ENCODE measurements around the gene LPP.

LPP gene

DNA sequence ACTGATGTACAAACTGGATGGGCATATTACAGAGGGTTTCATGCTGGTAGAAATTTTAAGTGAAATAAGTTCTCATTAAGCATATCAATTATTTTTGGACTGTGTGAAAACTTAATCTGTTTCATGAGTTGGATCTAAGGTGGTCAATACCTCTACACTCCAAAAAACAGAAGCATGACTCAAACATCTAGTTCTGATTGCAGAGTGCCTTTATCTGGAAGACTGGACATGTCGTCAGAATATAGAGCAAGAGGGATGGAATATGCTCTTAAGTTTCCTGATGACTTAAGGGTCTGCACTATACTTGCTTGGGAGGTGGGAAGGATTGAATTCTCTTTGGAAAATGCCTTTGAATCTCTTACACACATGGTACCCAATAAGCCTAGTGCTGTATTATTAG, 138.3 kb downstream of the LPP start:
- H2BK15ac ChIP-seq (replicated peaks; ENCODE audit: low read depth): no peak overlapping the region
- no peak for DNase-seq
- no CpG with 5 or more reads among the region's 1 CpG for WGBS (ENCODE audit: extremely low coverage, insufficient coverage, low lambda C conversion rate)

DNA sequence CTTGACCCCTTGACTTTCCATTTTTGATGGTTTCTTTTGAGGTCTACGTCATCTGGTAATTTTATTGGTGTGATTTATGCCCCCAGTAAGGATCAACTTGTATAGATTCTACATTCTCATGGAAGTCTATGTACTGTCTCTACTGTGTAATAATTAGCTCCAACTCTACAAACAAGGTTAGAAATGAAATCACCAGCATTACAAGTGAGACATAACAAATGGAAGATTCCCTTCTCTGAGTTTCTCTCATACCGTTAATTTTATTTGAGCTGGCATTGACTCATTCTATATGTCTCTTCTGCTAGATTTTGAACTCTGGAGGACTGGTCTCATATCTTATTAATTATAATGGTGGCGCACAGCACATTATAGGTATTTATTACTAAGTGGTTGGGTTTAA, 138.9 kb downstream of the LPP start:
- no peak overlapping the region for H3K23ac ChIP-seq (ENCODE audit: low read length)
- no peak overlapping the region for H2AK5ac ChIP-seq (ENCODE audit: low read length)
- H3K4me2 ChIP-seq (ENCODE audit: low read length): no peak overlapping the region
- H3K4ac ChIP-seq (ENCODE audit: low read depth, low read length): no peak overlapping the region
- H2BK120ac ChIP-seq (ENCODE audit: low read depth, low read length): no peak overlapping the region
- H3K4me1 ChIP-seq (ENCODE audit: control insufficient read depth, low read depth, low read length): peaks cover 3% of the 10 kb centered on the region
- DNase-seq: no peak
- H3K27ac ChIP-seq (ENCODE audit: low read depth, low read length): no peak overlapping the region
- no peak overlapping the region for H2BK5ac ChIP-seq (ENCODE audit: low read length)
- no peak overlapping the region for H2BK15ac ChIP-seq (replicated peaks; ENCODE audit: low read depth)
- no peaks in the 10 kb centered on the region for H3K36me3 ChIP-seq (ENCODE audit: control insufficient read depth, insufficient read depth, low read length)
- no CpG with 5 or more reads among the region's 3 CpGs for WGBS (ENCODE audit: extremely low coverage, insufficient coverage, low lambda C conversion rate)
- H3K27me3 ChIP-seq (ENCODE audit: insufficient read depth, low read length, poor library complexity): no peaks in the 10 kb centered on the region
- H3K79me2 ChIP-seq (ENCODE audit: control insufficient read depth, insufficient read depth, low read length): peaks cover 7% of the 10 kb centered on the region
- no peak overlapping the region for H4K8ac ChIP-seq (ENCODE audit: low read depth, low read length)
- no peak overlapping the region for H3K9ac ChIP-seq (ENCODE audit: low read length)
- no peak overlapping the region for H3K56ac ChIP-seq (ENCODE audit: low read length)
- peaks cover 16% of the 10 kb centered on the region for H3K79me1 ChIP-seq (ENCODE audit: low read length)
- H4K5ac ChIP-seq (ENCODE audit: low read length): no peak overlapping the region
- no peak overlapping the region for H3K18ac ChIP-seq (ENCODE audit: low read length)
- H3K4me3 ChIP-seq (ENCODE audit: low read length): no peak overlapping the region

More for the DNA sequence above, 138.3 kb downstream of the LPP start:
- H3K79me1 ChIP-seq (ENCODE audit: low read length): peaks cover 16% of the 10 kb centered on the region
- H2BK120ac ChIP-seq (ENCODE audit: low read depth, low read length): no peak overlapping the region
- no peak overlapping the region for H3K4me3 ChIP-seq (ENCODE audit: low read length)
- peaks cover 3% of the 10 kb centered on the region for H3K4me1 ChIP-seq (ENCODE audit: control insufficient read depth, low read depth, low read length)
- no peak overlapping the region for H4K5ac ChIP-seq (ENCODE audit: low read length)
- no peak overlapping the region for H3K9ac ChIP-seq (ENCODE audit: low read length)
- H3K4ac ChIP-seq (ENCODE audit: low read depth, low read length): no peak overlapping the region
- H3K56ac ChIP-seq (ENCODE audit: low read length): no peak overlapping the region
- H3K4me2 ChIP-seq (ENCODE audit: low read length): no peak overlapping the region
- H2BK5ac ChIP-seq (ENCODE audit: low read length): no peak overlapping the region
- no peak overlapping the region for H3K18ac ChIP-seq (ENCODE audit: low read length)
- no peaks in the 10 kb centered on the region for H3K36me3 ChIP-seq (ENCODE audit: control insufficient read depth, insufficient read depth, low read length)
- no peak overlapping the region for H4K8ac ChIP-seq (ENCODE audit: low read depth, low read length)
- H3K27ac ChIP-seq (ENCODE audit: low read depth, low read length): no peak overlapping the region
- H3K27me3 ChIP-seq (ENCODE audit: insufficient read depth, low read length, poor library complexity): no peaks in the 10 kb centered on the region
- no peak overlapping the region for H3K23ac ChIP-seq (ENCODE audit: low read length)
- peaks cover 7% of the 10 kb centered on the region for H3K79me2 ChIP-seq (ENCODE audit: control insufficient read depth, insufficient read depth, low read length)
- no peak overlapping the region for H2AK5ac ChIP-seq (ENCODE audit: low read length)

DNA sequence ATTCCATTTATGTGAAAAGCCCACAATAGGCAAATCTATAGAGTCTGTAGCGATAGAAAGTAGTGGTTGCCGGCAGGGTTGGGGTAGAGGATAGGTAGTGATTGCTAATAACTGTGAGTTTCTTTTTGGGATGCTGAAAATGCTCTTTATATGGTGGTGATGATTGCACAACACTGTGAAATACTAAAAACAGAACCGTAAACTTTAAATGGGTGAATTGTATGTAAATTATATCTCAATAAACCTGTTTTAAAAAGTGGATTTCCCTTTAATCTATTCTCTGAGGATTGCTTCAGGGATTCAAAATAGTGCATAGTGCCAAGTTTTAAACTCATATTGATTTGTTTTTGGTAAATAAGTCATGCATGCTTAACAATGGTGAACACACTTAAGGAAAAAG, 140.2 kb downstream of the LPP start:
- no CpG with 5 or more reads among the region's 3 CpGs for WGBS (ENCODE audit: extremely low coverage, insufficient coverage, low lambda C conversion rate)
- no peak overlapping the region for H3K56ac ChIP-seq (ENCODE audit: low read length)

DNA sequence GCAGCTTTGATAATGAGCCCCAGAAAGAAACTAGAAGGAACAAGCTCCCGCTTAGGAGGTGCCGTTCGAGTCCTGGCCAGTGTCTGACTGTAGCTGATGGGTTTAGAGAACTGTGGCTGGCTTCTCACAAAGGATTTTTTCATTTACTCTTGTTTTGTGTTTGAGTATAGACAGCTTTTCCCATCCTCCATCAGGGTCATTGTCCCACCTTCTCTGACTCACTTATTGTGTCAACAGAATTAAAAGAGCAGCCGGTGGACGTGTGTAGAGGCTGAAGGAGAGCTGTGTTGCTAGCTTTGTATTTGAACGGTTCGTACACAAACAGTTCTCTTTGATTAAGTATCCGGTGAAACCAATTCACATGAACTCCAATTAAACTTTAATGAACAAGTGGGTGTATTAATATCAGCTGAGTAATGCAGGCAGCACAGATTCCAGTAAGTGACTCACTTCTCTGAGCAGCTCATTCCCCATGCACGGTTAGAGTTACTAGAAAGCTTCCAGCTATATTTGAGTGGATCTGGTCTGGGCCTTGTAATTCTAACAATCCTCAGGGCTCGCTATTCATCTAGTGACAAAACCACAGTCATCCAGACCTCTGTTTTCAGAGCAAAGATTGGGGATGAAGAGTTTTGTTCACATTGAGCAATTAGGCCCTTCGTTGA, 141.0 kb downstream of the LPP start:
- H3K4me3 ChIP-seq (ENCODE audit: low read length): no peak overlapping the region

More for the DNA sequence above, 140.2 kb downstream of the LPP start:
- peaks cover 16% of the 10 kb centered on the region for H3K79me1 ChIP-seq (ENCODE audit: low read length)
- peaks cover 3% of the 10 kb centered on the region for H3K4me1 ChIP-seq (ENCODE audit: control insufficient read depth, low read depth, low read length)
- H4K5ac ChIP-seq (ENCODE audit: low read length): no peak overlapping the region
- no peak overlapping the region for H2AK5ac ChIP-seq (ENCODE audit: low read length)
- H3K27me3 ChIP-seq (ENCODE audit: insufficient read depth, low read length, poor library complexity): no peaks in the 10 kb centered on the region
- no peak overlapping the region for H2BK15ac ChIP-seq (replicated peaks; ENCODE audit: low read depth)
- H3K79me2 ChIP-seq (ENCODE audit: control insufficient read depth, insufficient read depth, low read length): peaks cover 7% of the 10 kb centered on the region
- H2BK120ac ChIP-seq (ENCODE audit: low read depth, low read length): no peak overlapping the region
- no peak overlapping the region for H3K9ac ChIP-seq (ENCODE audit: low read length)
- H3K4ac ChIP-seq (ENCODE audit: low read depth, low read length): no peak overlapping the region
- H3K23ac ChIP-seq (ENCODE audit: low read length): no peak overlapping the region
- no peak overlapping the region for H4K8ac ChIP-seq (ENCODE audit: low read depth, low read length)
- no peak overlapping the region for H3K27ac ChIP-seq (ENCODE audit: low read depth, low read length)
- no peak overlapping the region for H3K4me2 ChIP-seq (ENCODE audit: low read length)
- no peak overlapping the region for H3K4me3 ChIP-seq (ENCODE audit: low read length)
- H3K36me3 ChIP-seq (ENCODE audit: control insufficient read depth, insufficient read depth, low read length): no peaks in the 10 kb centered on the region
- no peak overlapping the region for H2BK5ac ChIP-seq (ENCODE audit: low read length)
- no peak for DNase-seq
- H3K18ac ChIP-seq (ENCODE audit: low read length): no peak overlapping the region

GRCh38 chr3:188295876-188296275, 141.9 kb downstream of the LPP start:
- Histone ChIP-seq H3K4me2 (ENCODE audit: low read length) (no peak overlapping the region), H4K8ac (ENCODE audit: low read depth, low read length) (no peak overlapping the region), H3K27me3 (ENCODE audit: insufficient read depth, low read length, poor library complexity) (no peaks in the 10 kb centered on the region), H3K56ac (ENCODE audit: low read length) (no peak overlapping the region), H3K9ac (ENCODE audit: low read length) (no peak overlapping the region), H3K23ac (ENCODE audit: low read length) (no peak overlapping the region), H3K4me1 (ENCODE audit: control insufficient read depth, low read depth, low read length) (peaks cover 3% of the 10 kb centered on the region), H3K36me3 (ENCODE audit: control insufficient read depth, insufficient read depth, low read length) (no peaks in the 10 kb centered on the region), H2BK15ac (replicated peaks; ENCODE audit: low read depth) (no peak overlapping the region), H3K79me2 (ENCODE audit: control insufficient read depth, insufficient read depth, low read length) (peaks cover 7% of the 10 kb centered on the region), H2BK120ac (ENCODE audit: low read depth, low read length) (no peak overlapping the region), H2BK5ac (ENCODE audit: low read length) (no peak overlapping the region), H3K18ac (ENCODE audit: low read length) (no peak overlapping the region), H3K4ac (ENCODE audit: low read depth, low read length) (no peak overlapping the region), H2AK5ac (ENCODE audit: low read length) (no peak overlapping the region), H3K4me3 (ENCODE audit: low read length) (no peak overlapping the region), H3K27ac (ENCODE audit: low read depth, low read length) (no peak overlapping the region), H4K5ac (ENCODE audit: low read length) (no peak overlapping the region), H3K79me1 (ENCODE audit: low read length) (peaks cover 13% of the 10 kb centered on the region)
- no CpG with 5 or more reads among the region's 3 CpGs for WGBS (ENCODE audit: extremely low coverage, insufficient coverage, low lambda C conversion rate)
- no peak for DNase-seq

More for the DNA sequence above, 141.0 kb downstream of the LPP start:
- H3K79me2 ChIP-seq (ENCODE audit: control insufficient read depth, insufficient read depth, low read length): peaks cover 7% of the 10 kb centered on the region
- H3K79me1 ChIP-seq (ENCODE audit: low read length): peaks cover 16% of the 10 kb centered on the region
- no peaks in the 10 kb centered on the region for H3K36me3 ChIP-seq (ENCODE audit: control insufficient read depth, insufficient read depth, low read length)
- no peak overlapping the region for H2AK5ac ChIP-seq (ENCODE audit: low read length)
- H3K9ac ChIP-seq (ENCODE audit: low read length): no peak overlapping the region
- no peak overlapping the region for H3K56ac ChIP-seq (ENCODE audit: low read length)
- H3K27ac ChIP-seq (ENCODE audit: low read depth, low read length): no peak overlapping the region
- H3K18ac ChIP-seq (ENCODE audit: low read length): no peak overlapping the region
- H3K4me1 ChIP-seq (ENCODE audit: control insufficient read depth, low read depth, low read length): peaks cover 3% of the 10 kb centered on the region
- no peak overlapping the region for H3K4me2 ChIP-seq (ENCODE audit: low read length)
- H2BK120ac ChIP-seq (ENCODE audit: low read depth, low read length): no peak overlapping the region
- H2BK15ac ChIP-seq (replicated peaks; ENCODE audit: low read depth): no peak overlapping the region
- no peaks in the 10 kb centered on the region for H3K27me3 ChIP-seq (ENCODE audit: insufficient read depth, low read length, poor library complexity)
- no peak overlapping the region for H4K5ac ChIP-seq (ENCODE audit: low read length)
- no CpG with 5 or more reads among the region's 11 CpGs for WGBS (ENCODE audit: extremely low coverage, insufficient coverage, low lambda C conversion rate)
- no peak overlapping the region for H3K23ac ChIP-seq (ENCODE audit: low read length)
- DNase-seq: peak; percentile 44
- no peak overlapping the region for H3K4ac ChIP-seq (ENCODE audit: low read depth, low read length)
- no peak overlapping the region for H2BK5ac ChIP-seq (ENCODE audit: low read length)
- H4K8ac ChIP-seq (ENCODE audit: low read depth, low read length): no peak overlapping the region
